Activated CD8-positive, alpha-beta memory T cell treated with anti-CD3 and anti-CD28 coated beads, Interleukin-2, amount 50 U/mL, for 24 hours (primary cell): ENCODE data around the gene KHSRP.
"Not testable (repeated sequence)": the region's sequence is repeated elsewhere in the genome, so short reads cannot be mapped to it uniquely, and the experiment has no call there.

ENCODE experiments used
- DNase-seq: peaks from one replicate; pipeline ENCODE4 v3.0.0-alpha.2; 2020; ENCODE audit errors: extremely low read depth

KHSRP gene

DNA sequence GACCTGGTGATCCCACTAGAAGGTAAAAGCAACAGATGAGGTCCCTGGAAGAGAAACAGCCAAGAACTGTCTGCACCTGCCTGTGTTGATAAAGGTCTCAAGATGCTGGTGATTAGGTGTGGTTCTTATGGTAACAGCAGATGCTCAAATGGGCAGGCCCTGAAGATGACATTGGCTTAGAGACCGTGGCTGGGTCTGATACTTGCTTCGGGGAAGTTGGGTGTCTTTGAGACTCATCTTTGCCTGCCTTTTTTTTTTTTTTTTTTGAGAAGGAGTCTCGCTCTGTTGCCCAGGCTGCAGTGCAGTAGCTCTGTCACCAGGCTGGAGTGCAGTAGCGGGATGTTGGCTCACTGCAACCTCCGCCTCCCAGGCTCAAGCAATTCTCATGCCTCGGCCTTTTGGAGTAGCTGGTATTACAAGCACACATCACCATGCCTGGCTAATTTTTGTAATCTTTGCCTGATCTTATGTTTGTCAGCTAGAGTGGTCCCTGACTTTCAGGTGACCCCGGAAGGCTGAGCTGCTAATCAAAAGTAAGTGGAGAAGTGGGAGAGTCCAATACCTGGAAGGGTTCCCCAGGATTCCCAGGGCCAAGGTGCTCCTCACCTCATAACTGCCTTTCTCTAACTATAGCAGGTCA is 27.1 kb upstream of the KHSRP start:
- no peak for DNase-seq

DNA sequence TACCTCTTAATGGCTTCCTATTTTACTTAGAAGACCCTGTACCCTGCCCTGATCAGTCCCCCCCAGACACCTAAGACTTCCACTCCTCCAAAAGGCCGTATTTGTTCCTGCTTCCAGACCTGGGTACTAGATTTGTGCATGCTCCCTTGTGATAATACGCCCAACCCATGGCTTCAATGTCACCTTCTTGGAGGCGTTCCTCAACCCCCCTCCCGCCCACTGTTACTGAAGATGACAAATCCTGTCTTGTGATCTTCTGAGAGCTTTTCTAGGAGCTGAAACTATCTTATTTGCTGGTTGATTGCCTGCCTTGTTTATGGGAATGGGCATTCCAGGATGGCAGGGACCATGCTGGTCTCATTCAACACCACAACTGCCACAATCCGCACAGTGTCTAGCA is 25.6 kb upstream of the KHSRP start:
- no peak for DNase-seq

DNA sequence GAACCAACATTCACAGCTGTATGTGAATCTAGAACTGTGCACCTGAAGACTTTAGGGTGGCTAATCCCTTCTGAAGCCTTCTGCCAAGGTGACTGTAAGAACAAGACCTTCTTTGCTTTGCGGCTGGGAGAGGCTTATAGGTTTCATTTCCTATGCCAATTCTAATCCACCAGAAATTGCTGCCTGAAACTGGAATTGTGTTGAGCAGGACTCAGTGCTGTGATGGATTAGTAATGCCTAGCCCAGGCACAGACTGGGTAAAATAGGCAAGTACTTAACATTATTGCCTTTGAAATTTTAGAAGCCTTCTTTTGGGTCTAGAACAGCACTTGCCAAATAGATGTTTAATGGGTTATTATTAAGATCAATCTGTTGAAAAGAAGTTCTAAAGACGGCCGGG is 23.4 kb upstream of the KHSRP start:
- no peak for DNase-seq

DNA sequence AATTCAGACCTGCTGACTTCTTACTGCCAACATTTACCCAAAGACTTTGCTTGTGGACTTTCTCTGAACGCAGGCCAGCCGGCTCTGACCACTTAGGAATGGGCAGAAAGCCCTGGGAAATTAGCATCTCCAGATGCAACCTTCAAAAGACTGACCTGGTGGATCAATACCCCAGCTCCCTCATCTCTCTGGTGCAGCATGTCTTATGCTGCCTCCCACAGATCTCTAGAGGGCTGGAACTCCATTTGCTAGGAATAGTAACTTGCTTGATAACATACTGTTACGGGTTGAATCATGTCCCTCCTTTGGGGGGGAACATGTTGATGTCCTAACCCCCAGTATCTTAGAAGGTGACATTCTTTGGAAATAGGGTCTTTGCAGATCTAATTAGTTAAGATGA is 21.8 kb upstream of the KHSRP start:
- no peak for DNase-seq

DNA sequence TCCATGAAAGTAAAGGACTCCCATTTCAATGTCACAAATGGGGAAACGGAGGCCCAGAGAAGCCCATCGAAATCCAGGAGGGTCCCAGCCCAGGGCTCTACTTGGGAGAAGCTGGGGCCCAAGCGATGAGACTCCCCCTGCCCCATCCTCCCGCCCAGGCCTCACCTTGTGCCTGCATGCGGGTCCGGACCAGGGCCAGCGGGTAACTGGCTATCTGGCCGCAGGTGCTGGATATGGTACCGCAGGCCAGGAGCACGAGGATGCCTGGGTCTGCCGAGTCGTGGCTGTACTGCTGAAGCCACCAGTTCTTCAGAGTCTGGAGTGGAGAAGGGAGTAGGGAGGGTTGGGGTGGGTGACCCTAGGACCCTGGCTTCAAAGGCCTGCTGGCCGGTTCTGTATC is 19.4 kb upstream of the KHSRP start:
- DNase-seq = no peak

DNA sequence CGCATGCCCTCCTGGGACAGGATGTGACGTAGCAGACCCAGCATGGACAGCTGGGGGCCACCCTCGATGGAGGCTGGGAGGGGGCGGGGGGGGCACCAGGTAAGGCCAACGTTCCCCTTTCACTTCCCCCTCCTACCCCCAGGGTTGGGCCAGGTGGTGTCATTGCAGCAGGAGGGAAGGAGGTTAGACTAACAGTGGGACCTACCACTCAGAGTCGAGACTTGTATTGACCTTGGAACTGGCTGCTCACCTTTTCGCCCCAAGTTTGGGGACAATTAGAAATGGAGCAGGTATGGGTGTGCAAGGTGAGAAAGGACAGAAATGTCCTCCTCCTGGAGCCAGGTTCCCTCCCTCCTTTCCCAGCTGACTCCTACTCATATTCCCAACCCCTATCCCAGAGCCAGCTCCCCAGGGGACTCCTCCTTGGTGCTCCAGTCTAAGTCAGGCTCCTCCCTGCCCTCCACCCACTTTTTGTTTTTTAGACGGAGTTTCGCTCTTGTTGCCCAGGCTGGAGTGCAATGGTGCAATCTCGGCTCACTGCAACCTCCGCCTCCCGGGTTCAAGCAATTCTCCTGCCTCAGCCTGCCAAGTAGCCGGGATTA is 17.6 kb upstream of the KHSRP start:
- no peak for DNase-seq

DNA sequence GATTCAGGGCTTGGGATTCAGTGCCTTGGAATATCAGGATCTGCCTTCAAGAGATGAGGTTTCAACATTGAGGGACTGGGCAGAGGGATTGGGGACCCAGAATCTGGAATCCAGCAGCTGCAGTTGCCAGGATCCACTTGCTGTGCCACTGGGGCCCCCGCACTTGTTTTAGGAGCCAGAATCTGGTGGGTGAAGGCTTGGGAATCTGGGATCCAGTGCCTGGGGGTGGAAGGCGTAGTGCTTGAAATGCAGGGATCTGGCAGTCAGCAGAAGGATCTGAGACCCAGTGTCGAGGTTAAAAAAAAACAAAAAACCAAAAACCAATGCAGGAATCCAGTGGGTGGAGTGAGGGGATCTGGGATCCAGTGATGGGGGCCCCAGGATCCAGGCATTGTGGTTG is 16.3 kb upstream of the KHSRP start:
- no peak for DNase-seq

DNA sequence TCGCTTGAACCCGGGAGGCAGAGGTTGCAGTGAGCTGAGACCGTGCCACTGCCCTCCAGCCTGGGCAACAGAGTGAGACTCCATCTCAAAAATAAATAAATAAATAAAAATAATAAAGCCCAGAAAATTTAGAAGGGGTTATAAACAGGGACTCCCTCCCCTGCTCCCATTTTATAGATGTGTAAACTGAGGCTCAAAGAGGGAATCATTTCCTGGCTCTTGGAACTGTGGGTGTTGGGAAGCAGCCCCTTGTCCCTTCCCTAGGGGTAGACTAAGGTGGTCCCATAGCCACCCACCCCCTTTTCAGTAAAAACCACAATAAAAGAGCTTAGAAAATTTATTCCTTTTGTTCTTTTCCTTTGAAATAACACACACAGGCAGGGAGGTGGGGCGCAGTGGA is 15.1 kb upstream of the KHSRP start:
- no peak for DNase-seq

DNA sequence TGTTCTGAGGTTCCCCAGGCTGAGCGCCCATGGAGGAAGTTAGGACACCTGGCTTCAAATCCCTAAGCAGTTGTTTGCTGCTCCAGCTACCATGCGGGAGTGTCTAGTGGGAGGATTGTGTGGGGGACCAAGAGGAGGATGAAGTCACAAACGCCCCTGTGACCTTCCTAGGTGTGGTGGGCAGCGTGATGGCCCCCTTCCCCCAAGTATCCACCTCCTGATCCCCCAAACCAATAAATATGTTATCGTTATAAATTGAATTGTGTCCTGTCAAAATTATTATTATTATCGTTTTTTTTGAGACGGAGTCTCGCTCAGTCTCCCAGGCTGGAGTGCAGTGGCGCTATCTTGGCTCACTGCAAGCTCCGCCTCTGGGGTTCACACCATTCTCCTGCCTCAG is 9.1 kb upstream of the KHSRP start, which contains the start of gene SLC25A41:
SLC25A41 (minus strand) TSS at position 101 of the 400 bp plus-strand sequence; CDS start at position 31, 70 bp downstream.
- DNase-seq = no peak

DNA sequence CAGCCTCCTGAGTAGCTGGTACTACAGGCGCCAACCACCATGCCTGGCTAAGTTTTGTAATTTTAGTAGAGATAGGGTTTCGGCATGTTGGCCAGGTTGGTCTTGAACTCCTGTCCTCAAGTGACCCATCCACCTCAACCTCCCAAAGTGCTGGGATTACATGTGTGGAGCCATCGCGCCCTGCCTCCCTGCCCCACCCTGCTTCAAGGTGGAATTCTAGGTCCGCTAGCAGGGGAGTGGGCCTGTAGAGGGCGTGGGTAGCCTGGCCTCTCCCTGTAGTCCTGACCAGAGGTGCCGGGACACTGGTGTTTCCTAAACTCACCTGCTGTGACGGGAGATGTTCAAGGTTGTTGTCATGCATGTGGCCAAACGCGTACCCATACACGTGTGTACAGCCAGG is 8.6 kb upstream of the KHSRP start:
- DNase-seq = no peak

DNA sequence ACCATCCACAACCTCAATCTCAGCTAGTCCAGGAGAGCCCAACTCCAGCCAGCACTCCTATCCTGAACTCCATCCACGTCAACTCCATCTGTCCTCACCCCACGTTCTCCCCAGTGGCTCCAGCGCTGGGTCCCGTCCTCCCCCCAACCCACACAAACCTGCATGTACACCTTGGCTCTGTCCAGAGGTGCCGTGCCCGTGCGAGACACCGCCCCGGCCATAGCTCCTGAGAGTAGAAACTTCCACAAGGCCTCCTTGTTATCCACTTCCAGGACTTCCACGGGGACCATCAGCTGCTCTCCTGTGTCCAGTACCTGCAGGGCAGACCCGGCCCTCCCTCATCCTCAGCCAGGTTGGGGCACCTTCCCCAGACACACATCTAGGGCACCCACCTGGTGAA is 7.3 kb upstream of the KHSRP start:
- DNase-seq = no peak

DNA sequence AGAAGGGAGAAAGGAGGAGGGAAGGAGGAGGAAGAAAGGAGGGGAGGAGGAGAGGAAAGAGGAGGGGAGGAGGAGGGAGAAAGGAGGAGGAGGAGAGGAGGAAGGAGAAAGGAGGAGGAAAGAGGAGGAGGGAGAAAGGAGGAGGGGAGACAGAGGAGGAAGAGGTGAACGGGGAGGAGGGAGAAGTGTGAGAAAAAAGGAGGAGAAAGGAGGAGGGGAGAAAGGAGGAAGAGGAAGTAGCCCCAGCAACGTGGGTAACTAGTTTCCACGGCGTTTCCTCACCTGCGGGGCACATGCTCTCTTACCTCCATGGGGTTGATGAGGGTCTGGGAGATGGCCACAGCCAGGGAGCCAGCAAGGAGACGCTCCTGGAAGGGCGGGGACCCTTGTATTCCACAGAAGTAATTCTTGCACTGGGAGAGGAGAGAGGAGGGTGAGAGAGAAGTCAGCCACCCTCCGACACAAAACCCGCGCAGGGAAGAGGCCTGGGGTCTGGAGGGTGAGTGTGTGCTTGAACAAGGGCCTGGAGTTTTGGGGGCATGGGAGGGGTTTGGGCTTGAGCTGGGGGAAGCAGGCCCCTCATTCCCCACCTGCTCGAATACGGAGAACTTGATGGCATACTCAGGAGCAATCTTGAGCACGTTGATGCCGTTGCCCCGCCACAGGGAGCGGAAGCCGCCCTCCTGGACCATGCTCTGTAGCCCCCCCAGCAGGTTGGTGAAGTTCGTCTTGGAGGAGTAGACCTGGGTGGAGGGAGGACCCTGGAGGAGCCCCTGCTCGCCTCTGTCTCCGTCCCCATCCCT is 5.0 kb upstream of the KHSRP start:
- no peak for DNase-seq

DNA sequence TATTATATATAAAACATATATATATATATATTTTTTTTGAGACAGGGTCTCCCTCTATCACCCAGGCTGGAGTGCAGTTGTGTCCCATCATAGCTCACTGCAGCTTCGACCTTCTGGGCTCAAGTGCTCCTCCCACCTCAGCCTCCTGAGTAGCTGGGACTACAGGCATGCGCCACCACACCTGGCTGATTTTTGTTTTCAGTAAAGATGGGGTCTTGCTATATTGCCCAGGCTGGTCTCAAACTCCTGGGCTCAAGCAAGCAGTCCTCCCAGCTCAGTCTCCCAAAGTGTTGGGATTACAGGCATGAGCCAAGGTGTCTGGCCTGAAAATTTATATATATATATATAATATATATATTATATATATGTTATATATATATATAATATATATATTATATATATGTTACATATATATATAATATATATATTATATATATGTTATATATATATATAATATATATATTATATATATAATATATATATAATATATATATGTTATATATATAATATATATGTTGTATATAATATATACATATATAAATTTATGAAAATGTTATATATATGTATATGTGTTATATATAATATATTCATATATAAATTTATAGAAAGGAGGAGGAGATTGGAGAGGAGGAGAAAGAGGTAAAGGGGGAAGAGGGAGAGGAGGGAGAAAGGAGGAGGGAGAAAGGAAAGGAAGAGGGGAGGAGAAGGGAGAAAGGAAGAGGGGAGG is 4.2 kb upstream of the KHSRP start:
- not testable (repeated sequence) for DNase-seq

DNA sequence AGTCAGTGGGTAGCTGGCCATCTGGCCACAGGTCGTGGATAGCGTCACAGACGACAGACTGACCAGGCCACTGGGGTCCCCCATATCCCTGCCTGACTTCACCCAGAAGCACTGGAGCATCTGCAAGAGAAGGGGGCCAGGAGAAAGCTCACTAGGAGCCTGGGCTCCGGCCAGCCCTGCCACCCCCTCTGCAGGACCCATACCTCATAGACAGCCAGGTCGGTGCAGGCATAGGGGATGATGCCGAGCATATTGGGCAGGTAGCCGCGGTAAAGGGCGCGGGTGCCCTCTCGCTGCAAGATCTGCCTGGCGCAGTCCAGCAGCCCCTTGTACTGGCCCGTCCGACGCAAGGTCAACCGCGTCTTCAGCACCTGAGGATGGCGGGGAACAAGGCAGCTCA is 2.5 kb upstream of the KHSRP start:
- no peak for DNase-seq

DNA sequence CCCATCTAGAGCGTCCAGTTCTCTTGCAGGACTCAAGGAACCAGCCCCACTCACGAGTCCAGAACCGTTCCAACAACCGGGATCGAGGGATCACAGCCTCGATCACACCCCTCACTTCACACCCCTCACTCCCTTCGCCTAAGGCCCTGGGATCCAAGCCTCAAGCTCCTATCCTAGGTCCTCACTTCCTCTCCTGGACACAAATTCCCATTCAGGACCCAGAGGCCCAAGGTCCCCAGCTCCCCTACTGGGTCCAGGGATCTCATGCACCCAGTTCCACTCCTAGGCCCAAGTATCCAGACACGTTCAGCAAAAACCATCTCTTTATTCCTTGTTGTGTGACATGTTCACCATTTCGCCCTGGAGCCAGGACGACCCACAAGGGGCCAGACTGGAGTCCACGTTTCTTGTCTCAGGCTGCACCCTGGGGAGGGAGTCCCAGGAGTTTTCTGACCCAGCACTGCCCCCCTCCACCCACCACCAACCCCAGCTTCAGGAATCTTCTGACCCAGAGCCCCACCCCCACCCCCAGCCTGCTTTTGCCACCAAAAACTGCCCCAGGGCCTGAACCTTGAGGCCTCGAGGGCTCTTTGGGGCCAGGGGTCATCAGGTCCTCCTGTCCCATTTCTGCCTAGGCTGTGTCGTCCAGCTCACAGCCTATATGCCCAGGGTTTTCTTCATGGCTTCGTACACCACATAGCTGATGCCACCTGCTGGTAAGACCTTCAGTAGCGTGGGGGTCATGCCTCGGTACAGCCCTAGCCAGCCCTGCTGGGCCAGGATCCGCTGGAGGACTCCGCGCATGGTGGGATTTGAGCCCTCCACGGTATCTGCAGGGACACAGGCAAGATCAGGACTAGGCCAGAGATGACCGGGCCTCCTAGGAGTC is 1.4 kb upstream of the KHSRP start:
- DNase-seq = no peak

DNA sequence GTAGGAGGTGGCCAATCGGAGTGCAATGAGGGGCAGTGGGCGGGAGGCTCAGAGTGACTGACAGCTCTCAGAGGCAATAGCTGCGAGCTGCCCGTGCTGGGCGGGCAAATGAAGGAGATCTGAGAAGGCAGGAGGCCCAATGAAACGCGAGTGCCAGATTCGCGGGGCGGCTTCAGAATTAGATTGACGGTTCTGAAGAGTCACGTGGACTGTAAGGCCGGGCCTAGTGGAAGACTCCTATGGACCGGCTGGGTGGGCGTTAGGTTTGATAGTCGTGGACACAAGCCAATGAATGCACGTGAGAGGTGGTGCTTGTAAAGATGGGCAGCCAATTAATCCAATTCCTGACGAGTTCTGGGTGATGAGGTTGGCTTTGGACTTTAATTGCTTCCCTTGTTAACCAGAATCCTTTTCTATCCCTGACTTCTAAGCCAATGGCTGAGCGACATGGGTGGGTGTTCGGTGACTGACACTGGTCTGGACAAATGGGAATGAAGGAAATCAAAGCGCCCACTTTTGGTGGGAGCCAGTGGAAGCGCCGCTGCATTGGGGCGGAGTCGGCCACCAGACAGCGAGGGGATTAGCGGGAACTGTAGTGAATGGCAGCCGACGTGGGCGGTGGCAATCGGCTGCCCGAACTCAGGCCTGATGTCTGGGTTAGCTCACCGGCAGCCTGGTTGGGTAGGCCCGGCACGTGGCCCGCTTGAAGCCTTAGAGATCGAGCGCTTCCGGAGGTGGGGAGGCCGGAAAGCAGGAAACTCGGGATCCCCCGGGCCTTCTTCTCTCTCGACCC is 524 bp upstream of the KHSRP start:
- DNase-seq = peak; percentile 98

DNA sequence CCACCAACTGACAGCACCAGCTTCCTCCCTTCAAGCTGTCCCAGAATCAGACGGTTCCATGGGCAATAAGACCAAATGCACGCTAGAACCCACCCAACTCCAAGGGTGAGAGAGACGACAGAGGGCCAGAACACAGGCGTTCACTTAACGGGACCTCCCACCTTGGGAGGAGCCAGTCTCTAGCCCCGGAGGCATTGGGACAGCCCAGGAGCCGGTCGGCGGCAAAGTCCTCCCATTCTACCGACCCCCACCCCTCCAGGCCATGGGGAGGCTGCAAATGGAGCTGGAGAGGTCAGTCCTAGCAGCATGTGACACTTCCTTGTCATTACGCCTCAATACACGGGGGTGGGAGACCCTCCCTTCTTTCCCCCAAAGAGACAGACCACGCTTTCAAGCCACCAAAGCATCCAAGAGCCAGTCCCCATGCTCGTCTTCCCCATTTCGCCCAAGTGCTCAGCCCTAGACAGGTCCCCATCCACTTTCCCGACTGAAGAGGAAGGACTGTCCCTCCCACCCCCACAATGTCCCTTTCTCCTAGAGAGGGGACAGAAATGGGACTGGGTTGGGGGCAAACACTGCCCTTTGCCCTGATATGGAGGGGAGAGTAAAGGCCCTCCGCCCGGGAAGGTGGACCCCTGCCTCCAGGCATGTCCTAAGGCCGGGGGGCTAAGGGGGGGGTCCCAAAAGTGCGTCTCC is 964 bp downstream of the KHSRP start:
- no peak for DNase-seq

DNA sequence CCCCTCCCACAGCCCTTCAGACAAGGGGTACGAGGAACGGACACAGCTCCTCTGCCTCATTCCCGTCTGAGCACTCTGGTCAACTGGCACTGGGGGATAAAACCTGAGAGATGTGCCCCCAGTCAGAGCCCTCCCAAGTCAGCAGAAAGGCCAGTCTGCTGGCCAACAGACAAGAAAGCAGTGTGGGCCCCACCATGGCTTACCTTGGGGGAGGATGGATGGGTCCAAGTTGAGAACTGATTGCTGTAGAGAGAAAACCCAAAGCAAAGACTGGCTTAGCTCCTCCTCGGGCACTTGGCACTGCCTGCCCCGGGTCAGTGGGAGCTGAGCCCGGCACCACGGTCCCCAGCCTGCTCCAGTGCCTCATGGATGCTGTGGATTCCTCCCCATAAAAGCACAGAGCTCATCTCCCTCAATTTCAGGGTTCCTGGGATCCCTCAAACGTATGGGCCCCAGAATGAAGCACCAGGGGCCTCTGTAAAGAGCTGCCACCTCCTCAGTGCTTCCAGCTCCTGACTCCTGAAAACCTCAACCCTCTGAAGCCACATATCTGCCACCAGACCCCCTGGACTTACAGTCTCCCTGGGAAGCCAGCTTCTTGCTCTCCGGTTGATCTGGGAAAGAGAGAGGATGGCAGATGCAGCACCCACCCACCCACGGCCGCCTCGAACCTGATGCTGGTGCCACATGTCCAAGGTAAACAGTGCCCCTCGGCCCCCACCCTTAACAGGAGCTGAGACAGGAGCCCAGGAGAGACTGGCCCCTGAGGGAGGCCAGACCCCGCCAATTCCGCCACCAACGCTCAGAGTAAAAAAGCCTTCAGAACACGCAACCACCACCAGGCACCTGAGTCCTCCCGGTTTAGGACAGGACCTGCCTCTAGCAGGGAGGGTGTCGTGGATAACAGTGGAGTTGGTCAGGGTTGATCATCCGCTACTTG is 3.3 kb downstream of the KHSRP start:
- no peak for DNase-seq

DNA sequence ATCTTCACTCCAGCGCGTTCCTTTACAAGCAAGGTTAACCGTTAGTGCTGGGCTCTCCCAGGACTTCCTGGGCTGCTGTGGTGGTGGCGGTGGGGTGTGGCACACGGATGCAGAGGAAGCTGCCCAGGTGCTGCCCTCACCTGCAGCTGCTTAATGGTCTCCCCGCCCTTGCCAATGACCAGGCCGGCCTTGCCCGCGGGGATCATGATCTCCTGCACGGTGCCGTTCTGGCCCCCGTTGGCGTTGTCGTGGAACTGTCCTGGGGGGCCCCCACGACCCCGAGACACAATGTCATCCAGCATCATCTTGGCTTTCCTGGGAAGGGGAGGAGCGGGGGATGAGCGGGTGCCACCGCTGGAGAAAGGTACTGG is 6.1 kb downstream of the KHSRP start:
- DNase-seq = no peak
